SK-N-SH treated with all-trans-retinoic acid at 6 μM for 48 hours (cell line): Measurements from ENCODE around the gene MCAT.

Experiments used
- ATAC-seq: fragments of 200-7000 bp; cut with Tn5 transposase; 3 replicates; pipeline ENCODE4 v1.9.1; 2020; ENCODE audit warnings: mild to moderate bottlenecking, moderate library complexity
- ARNTL ChIP-seq: fragments of 450-650 bp; formaldehyde crosslinking; IDR thresholded peaks from 2 replicates; pipeline ENCODE4 v1.5.0; 2020; ENCODE audit warnings: low read depth, mild to moderate bottlenecking, moderate library complexity, borderline replicate concordance
- CSRNP3 ChIP-seq: fragments of 250-450 bp; sonication (Bioruptor Pico); IDR thresholded peaks from 2 replicates; pipeline ENCODE4 v1.5.1; 2021; ENCODE audit warnings: mild to moderate bottlenecking, moderate library complexity
- ESRRG ChIP-seq: fragments of 250-450 bp; sonication (Bioruptor Pico); IDR thresholded peaks from 2 replicates; pipeline ENCODE4 v1.6.1; 2021; ENCODE audit warnings: mild to moderate bottlenecking
- GLIS3 ChIP-seq: fragments of 250-450 bp; sonication (Bioruptor Pico); IDR thresholded peaks from 2 replicates; pipeline ENCODE4 v1.5.0; 2020; ENCODE audit warnings: mild to moderate bottlenecking, moderate library complexity
- OSR1 ChIP-seq: fragments of 250-450 bp; sonication (Bioruptor Pico); IDR thresholded peaks from 2 replicates; pipeline ENCODE4 v1.8.0; 2022; ENCODE audit warnings: moderate library complexity, mild to moderate bottlenecking, inconsistent platforms
- PATZ1 ChIP-seq: fragments of 250-450 bp; sonication (Bioruptor Pico); IDR thresholded peaks from 2 replicates; pipeline ENCODE4 v1.8.0; 2020; ENCODE audit warnings: mild to moderate bottlenecking, moderate library complexity, borderline replicate concordance
- PPARA ChIP-seq: fragments of 250-450 bp; sonication (Bioruptor Pico); IDR thresholded peaks from 2 replicates; pipeline ENCODE4 v1.5.0; 2020; ENCODE audit warnings: mild to moderate bottlenecking, borderline replicate concordance
- RARB ChIP-seq: fragments of 250-450 bp; sonication (Bioruptor Pico); IDR thresholded peaks from 2 replicates; pipeline ENCODE4 v1.8.0; 2021; ENCODE audit warnings: mild to moderate bottlenecking, moderate library complexity
- SNAI2 ChIP-seq: fragments of 250-450 bp; sonication (Bioruptor Pico); IDR thresholded peaks from 2 replicates; pipeline ENCODE4 v1.5.0; 2020; ENCODE audit warnings: mild to moderate bottlenecking, moderate library complexity
- TCF4 ChIP-seq: fragments of 250-450 bp; sonication (Bioruptor Pico); IDR thresholded peaks from 2 replicates; pipeline ENCODE4 v1.8.0; 2021; ENCODE audit warnings: mild to moderate bottlenecking, moderate library complexity, borderline replicate concordance
- TOX ChIP-seq: fragments of 250-450 bp; sonication (Bioruptor Pico); IDR thresholded peaks from 2 replicates; pipeline ENCODE4 v1.8.0; 2021; ENCODE audit warnings: mild to moderate bottlenecking, moderate library complexity, borderline replicate concordance
- TSHZ2 ChIP-seq: fragments of 250-450 bp; sonication (Bioruptor Pico); IDR thresholded peaks from 2 replicates; pipeline ENCODE4 v1.5.0; 2020; ENCODE audit warnings: mild to moderate bottlenecking, moderate library complexity
- ZC3H10 ChIP-seq: fragments of 250-450 bp; sonication (Bioruptor Pico); IDR thresholded peaks from 2 replicates; pipeline ENCODE4 v1.5.1; 2021; ENCODE audit warnings: mild to moderate bottlenecking, moderate library complexity
- ZFP30 ChIP-seq: fragments of 450-650 bp; formaldehyde crosslinking; IDR thresholded peaks from 2 replicates; pipeline ENCODE4 v1.5.0; 2022; ENCODE audit warnings: mild to moderate bottlenecking, moderate library complexity
- ZNF565 ChIP-seq: fragments of 450-650 bp; formaldehyde crosslinking; conservative IDR thresholded peaks from 2 replicates; pipeline ENCODE4 v1.5.0; 2020; ENCODE audit warnings: low read depth, mild to moderate bottlenecking, moderate library complexity
- ZNF70 ChIP-seq: fragments of 450-650 bp; formaldehyde crosslinking; IDR thresholded peaks from 2 replicates; pipeline ENCODE4 v1.5.0; 2020; ENCODE audit warnings: mild to moderate bottlenecking, moderate library complexity
- ZNF8 ChIP-seq: fragments of 450-650 bp; formaldehyde crosslinking; IDR thresholded peaks from 2 replicates; pipeline ENCODE4 v1.5.0; 2020; ENCODE audit warnings: mild to moderate bottlenecking, moderate library complexity
- TF ChIP-seq, protein P1 (sequence below): fragments of 250-450 bp; sonication (Bioruptor Pico); IDR thresholded peaks from 2 replicates; pipeline ENCODE4 v1.5.1; 2020; ENCODE audit warnings: low read depth, mild to moderate bottlenecking, moderate library complexity
- TF ChIP-seq, protein P2 (sequence below): fragments of 250-450 bp; sonication (Bioruptor Pico); IDR thresholded peaks from 2 replicates; pipeline ENCODE4 v1.8.0; 2021; ENCODE audit warnings: low read depth, mild to moderate bottlenecking, moderate library complexity, borderline replicate concordance

The MCAT gene

GRCh38 chr22:43114958-43115357 is 28.2 kb downstream of the MCAT start:
- TF ChIP-seq ZFP30 (no peak), ZNF70 (no peak), PATZ1 (no peak), SNAI2 (CRISPR knock-in tag) (no peak), RARB (CRISPR knock-in tag) (no peak), TOX (CRISPR knock-in tag) (no peak), OSR1 (CRISPR knock-in tag) (no peak), GLIS3 (CRISPR knock-in tag) (no peak), CSRNP3 (no peak), TSHZ2 (CRISPR knock-in tag) (no peak)
- TF ChIP-seq, protein P1, sequence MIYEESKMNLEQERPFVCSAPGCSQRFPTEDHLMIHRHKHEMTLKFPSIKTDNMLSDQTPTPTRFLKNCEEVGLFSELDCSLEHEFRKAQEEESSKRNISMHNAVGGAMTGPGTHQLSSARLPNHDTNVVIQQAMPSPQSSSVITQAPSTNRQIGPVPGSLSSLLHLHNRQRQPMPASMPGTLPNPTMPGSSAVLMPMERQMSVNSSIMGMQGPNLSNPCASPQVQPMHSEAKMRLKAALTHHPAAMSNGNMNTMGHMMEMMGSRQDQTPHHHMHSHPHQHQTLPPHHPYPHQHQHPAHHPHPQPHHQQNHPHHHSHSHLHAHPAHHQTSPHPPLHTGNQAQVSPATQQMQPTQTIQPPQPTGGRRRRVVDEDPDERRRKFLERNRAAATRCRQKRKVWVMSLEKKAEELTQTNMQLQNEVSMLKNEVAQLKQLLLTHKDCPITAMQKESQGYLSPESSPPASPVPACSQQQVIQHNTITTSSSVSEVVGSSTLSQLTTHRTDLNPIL (CRISPR knock-in tag) = no peak
- ATAC-seq = no peak

- TF ChIP-seq ARNTL (CRISPR knock-in tag) (no peak), PATZ1 (no peak), OSR1 (CRISPR knock-in tag) (no peak), CSRNP3 (no peak), ZC3H10 (CRISPR knock-in tag) (no peak), PPARA (CRISPR knock-in tag) (no peak), ZNF8 (CRISPR knock-in tag) (no peak), ZNF565 (CRISPR knock-in tag) (no peak), GLIS3 (CRISPR knock-in tag) (no peak), TCF4 (CRISPR knock-in tag) (no peak), ESRRG (CRISPR knock-in tag) (no peak)
- TF ChIP-seq, protein P2, sequence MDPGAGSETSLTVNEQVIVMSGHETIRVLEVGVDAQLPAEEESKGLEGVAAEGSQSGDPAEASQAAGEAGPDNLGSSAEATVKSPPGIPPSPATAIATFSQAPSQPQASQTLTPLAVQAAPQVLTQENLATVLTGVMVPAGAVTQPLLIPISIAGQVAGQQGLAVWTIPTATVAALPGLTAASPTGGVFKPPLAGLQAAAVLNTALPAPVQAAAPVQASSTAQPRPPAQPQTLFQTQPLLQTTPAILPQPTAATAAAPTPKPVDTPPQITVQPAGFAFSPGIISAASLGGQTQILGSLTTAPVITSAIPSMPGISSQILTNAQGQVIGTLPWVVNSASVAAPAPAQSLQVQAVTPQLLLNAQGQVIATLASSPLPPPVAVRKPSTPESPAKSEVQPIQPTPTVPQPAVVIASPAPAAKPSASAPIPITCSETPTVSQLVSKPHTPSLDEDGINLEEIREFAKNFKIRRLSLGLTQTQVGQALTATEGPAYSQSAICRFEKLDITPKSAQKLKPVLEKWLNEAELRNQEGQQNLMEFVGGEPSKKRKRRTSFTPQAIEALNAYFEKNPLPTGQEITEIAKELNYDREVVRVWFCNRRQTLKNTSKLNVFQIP (CRISPR knock-in tag) = no peak
Observed at GRCh38 chr22:43113526-43114251, 29.5 kb downstream of the MCAT start.

More at GRCh38 chr22:43113526-43114251, 29.5 kb downstream of the MCAT start:
- no peak for ATAC-seq
